Transverse colon (tissue), 4 donors: ENCODE data around the gene TRABD2B. TPM values are rescaled to one million over a fixed set of nuclear protein-coding genes. Genes with fewer than 3 reads are reported as not detected.

Experiments used
- DNase-seq: peaks from one replicate; pipeline ENCODE4 v3.0.0-alpha.2; 2019
- H3K27ac ChIP-seq, 4 donors: fragments of 200-600 bp; sonication (generic); 2 replicates each; pipeline ENCODE4 v1.5.1; 2016 to 2018; ENCODE audit warnings: inconsistent platforms in 4 of 4
- H3K27me3 ChIP-seq: fragments of 200-600 bp; sonication (generic); 2 replicates; pipeline ENCODE4 v1.5.1; 2017; ENCODE audit warnings: inconsistent platforms
- H3K36me3 ChIP-seq, 4 donors: fragments of 200-600 bp; sonication (generic); 2 replicates each; pipeline ENCODE4 v1.5.1; 2017 to 2019; ENCODE audit warnings: inconsistent platforms in 4 of 4
- H3K4me1 ChIP-seq, 4 donors: fragments of 200-600 bp; sonication (generic); 2 replicates each; pipeline ENCODE4 v1.5.1; 2017 to 2020; ENCODE audit warnings: inconsistent platforms in 4 of 4
- H3K4me3 ChIP-seq, 4 donors: fragments of 200-600 bp; sonication (generic); 1 replicate in 1 of 4; 2 replicates in 3 of 4; pipeline versions ENCODE4 v1.5.1 to v1.6.1; 2017 to 2019; ENCODE audit warnings: inconsistent platforms in 4 of 4
- H3K9me3 ChIP-seq, 2 donors: fragments of 200-600 bp; sonication (generic); 2 replicates each; pipeline ENCODE4 v1.5.1; 2017 to 2019; ENCODE audit warnings: inconsistent platforms in 2 of 2
- CTCF ChIP-seq, 5 experiments: fragments of 200-600 bp in 3 of 5; fragments of 450-650 bp in 2 of 5; sonication (generic) in 3 of 5; IDR thresholded peaks; 1 replicate in 2 of 5; 2 replicates in 3 of 5; pipeline ENCODE4 v1.5.1; 2016 to 2017; ENCODE audit warnings: antibody characterized with exemption in 5 of 5, inconsistent platforms in 3 of 5, mild to moderate bottlenecking in 2 of 5, moderate library complexity in 1 of 5
- EP300 ChIP-seq: sonication (generic); formaldehyde crosslinking; IDR thresholded peaks from one replicate; pipeline ENCODE4 v1.6.1; 2017; ENCODE audit warnings: antibody characterized with exemption, low read depth
- POLR2A ChIP-seq: fragments of 450-650 bp; IDR thresholded peaks from one replicate; pipeline ENCODE4 v1.6.1; 2016; ENCODE audit warnings: antibody characterized with exemption, mild to moderate bottlenecking, moderate library complexity
- POLR2AphosphoS5 ChIP-seq, 3 donors: sonication (generic); formaldehyde crosslinking; IDR thresholded peaks; one replicate each; pipeline ENCODE4 v1.6.1; 2016; ENCODE audit warnings: antibody characterized with exemption in 3 of 3
- WGBS, 2 donors: methylation state at CpG; one replicate each; pipeline ENCODE4 v1.1.5; 2018; ENCODE audit warnings: low coverage in 1 of 2; 5-methylcytosine and 5-hydroxymethylcytosine counted together
- in situ Hi-C, 4 donors: fragments of 200-750 bp; cut with MboI; loops; one replicate each; pipeline versions ENCODE4 v1.15.0 to v1.15.1; 2017; ENCODE audit warnings: low sequenced_read_pairs in 3 of 4, low pct_ligation_motif_present in 1 of 4, low pct_unique_long_range_greater_than_20kb in 1 of 4
- intact Hi-C: fragments of 100-400 bp; cut with DNase I; formaldehyde crosslinking; loops from one replicate; pipeline ENCODE4 v1.15.1; 2023; ENCODE audit warnings: low total_unique reads
- total RNA-seq, 4 donors: library from RNA; depleted of rRNA; stranded (reverse); fragments of >200 nt; gene quantifications; one replicate each; pipeline ENCODE4 v1.1.0, GENCODE V29; 2016

The TRABD2B gene
- total RNA-seq, 4 donors from 2014 or later: 0.27 to 0.48 (median 0.37) TPM; not detected in 1

- no peaks in the 10 kb centered on the region for H3K9me3 ChIP-seq
- 76 to 100% methylated on average over 2 to 4 of the region's 4 CpGs for WGBS, 2 donors
- H3K4me1 ChIP-seq: no peaks in the 10 kb centered on the region
- TF ChIP-seq CTCF (IDR thresholded peaks at IDR 0.05) (no peak), POLR2AphosphoS5 (IDR thresholded peaks at IDR 0.05) (no peak), EP300 (no peak), POLR2A (no peak)
- H3K27me3 ChIP-seq: no peaks in the 10 kb centered on the region
- intact Hi-C loops (no loop called here), in situ Hi-C loops (no loop called here)
- DNase-seq: no peak
- H3K36me3 ChIP-seq: no peaks in the 10 kb centered on the region
- H3K4me3 ChIP-seq: no peak overlapping the region
- no peak overlapping the region for H3K27ac ChIP-seq
Measured at GRCh38 chr1:47921935-47922415, 75.2 kb downstream of the TRABD2B start.

GRCh38 chr1:47919113-47919833 is 77.9 kb downstream of the TRABD2B start:
- Histone ChIP-seq H3K4me1 (no peaks in the 10 kb centered on the region), H3K4me3 (no peak overlapping the region), H3K36me3 (no peaks in the 10 kb centered on the region), H3K27ac (no peak overlapping the region), H3K27me3 (no peaks in the 10 kb centered on the region), H3K9me3 (no peaks in the 10 kb centered on the region)
- in situ Hi-C loops (no loop called here), intact Hi-C loops (no loop called here)
- TF ChIP-seq EP300 (no peak), POLR2A (no peak), CTCF (IDR thresholded peaks at IDR 0.05) (no peak), POLR2AphosphoS5 (IDR thresholded peaks at IDR 0.05) (no peak)
- WGBS, 2 donors: 74 to 81% methylated on average over 2 to 3 of the region's 3 CpGs
- DNase-seq: no peak

GRCh38 chr1:47918257-47918867 is 78.8 kb downstream of the TRABD2B start:
- DNase-seq: no peak

More at GRCh38 chr1:47918257-47918867, 78.8 kb downstream of the TRABD2B start:
- in situ Hi-C loops: no loop called here
- no peak for TF ChIP-seq EP300
- TF ChIP-seq CTCF (IDR thresholded peaks at IDR 0.05): no peak
- TF ChIP-seq POLR2A: no peak
- no peak for TF ChIP-seq POLR2AphosphoS5 (IDR thresholded peaks at IDR 0.05)
- no peak overlapping the region for H3K4me3 ChIP-seq
- no peaks in the 10 kb centered on the region for H3K36me3 ChIP-seq
- no peaks in the 10 kb centered on the region for H3K27me3 ChIP-seq
- H3K9me3 ChIP-seq: no peaks in the 10 kb centered on the region
- H3K4me1 ChIP-seq: no peaks in the 10 kb centered on the region
- intact Hi-C loops: no loop called here
- H3K27ac ChIP-seq: no peak overlapping the region
- WGBS, 2 donors: 56 to 59% methylated on average over 7 to 8 of the region's 8 CpGs
